Tibial artery (tissue), 4 donors: ENCODE measurements around the gene KLHDC1.

Experiments
- DNase-seq, 2 donors: peaks; one replicate each; pipeline ENCODE4 v3.0.0-alpha.2; 2019
- H3K27ac ChIP-seq, 2 donors: fragments of 200-600 bp; sonication (generic) in 1 of 2; 1 replicate in 1 of 2; 2 replicates in 1 of 2; pipeline ENCODE4 v1.5.1; 2018 to 2019; ENCODE audit warnings: mild to moderate bottlenecking in 1 of 2
- H3K27me3 ChIP-seq, 2 donors: fragments of 200-600 bp; sonication (generic) in 1 of 2; one replicate each; pipeline versions ENCODE4 v1.5.1 to v1.6.0; 2016 to 2019
- H3K36me3 ChIP-seq, 3 donors: fragments of 200-600 bp; sonication (generic) in 2 of 3; one replicate each; pipeline ENCODE4 v1.5.1; 2016 to 2019; ENCODE audit warnings: mild to moderate bottlenecking in 2 of 3
- H3K4me1 ChIP-seq, 4 donors: fragments of 200-600 bp; sonication (generic) in 2 of 4; 1 replicate in 3 of 4; 2 replicates in 1 of 4; pipeline ENCODE4 v1.5.1; 2016 to 2019
- H3K4me3 ChIP-seq, 2 donors: fragments of 200-600 bp; sonication (generic) in 1 of 2; 1 replicate in 1 of 2; 2 replicates in 1 of 2; pipeline ENCODE4 v1.5.1; 2018 to 2019; ENCODE audit warnings: mild to moderate bottlenecking in 2 of 2
- H3K9me3 ChIP-seq, 3 donors: fragments of 200-600 bp; sonication (generic) in 1 of 3; one replicate each; pipeline ENCODE4 v1.5.1; 2016 to 2019
- intact Hi-C: fragments of 100-400 bp; cut with DNase I; formaldehyde crosslinking; loops from one replicate; pipeline ENCODE4 v1.15.0; 2023; ENCODE audit warnings: low total_unique reads
- TF ChIP-seq, protein P1 (sequence below), 2 experiments: fragments of 200-600 bp in 1 of 2; fragments of 450-650 bp in 1 of 2; IDR thresholded peaks; one replicate each; pipeline ENCODE4 v1.5.1; 2017 to 2019; ENCODE audit warnings: antibody characterized with exemption in 2 of 2, mild to moderate bottlenecking in 1 of 2, moderate library complexity in 1 of 2

Gene KLHDC1

GRCh38 chr14:49783394-49784014 is 90.6 kb downstream of the KLHDC1 start:
- no peak for DNase-seq
- Histone ChIP-seq H3K4me3 (no peak overlapping the region), H3K36me3 (peaks cover 96 to 98% (median 97%) of the 10 kb centered on the region in 3 donors), H3K9me3 (no peaks in the 10 kb centered on the region), H3K27ac (no peak overlapping the region), H3K4me1 (no peaks in the 10 kb centered on the region), H3K27me3 (no peaks in the 10 kb centered on the region)
- intact Hi-C loops: no loop called here
- TF ChIP-seq, protein P1, sequence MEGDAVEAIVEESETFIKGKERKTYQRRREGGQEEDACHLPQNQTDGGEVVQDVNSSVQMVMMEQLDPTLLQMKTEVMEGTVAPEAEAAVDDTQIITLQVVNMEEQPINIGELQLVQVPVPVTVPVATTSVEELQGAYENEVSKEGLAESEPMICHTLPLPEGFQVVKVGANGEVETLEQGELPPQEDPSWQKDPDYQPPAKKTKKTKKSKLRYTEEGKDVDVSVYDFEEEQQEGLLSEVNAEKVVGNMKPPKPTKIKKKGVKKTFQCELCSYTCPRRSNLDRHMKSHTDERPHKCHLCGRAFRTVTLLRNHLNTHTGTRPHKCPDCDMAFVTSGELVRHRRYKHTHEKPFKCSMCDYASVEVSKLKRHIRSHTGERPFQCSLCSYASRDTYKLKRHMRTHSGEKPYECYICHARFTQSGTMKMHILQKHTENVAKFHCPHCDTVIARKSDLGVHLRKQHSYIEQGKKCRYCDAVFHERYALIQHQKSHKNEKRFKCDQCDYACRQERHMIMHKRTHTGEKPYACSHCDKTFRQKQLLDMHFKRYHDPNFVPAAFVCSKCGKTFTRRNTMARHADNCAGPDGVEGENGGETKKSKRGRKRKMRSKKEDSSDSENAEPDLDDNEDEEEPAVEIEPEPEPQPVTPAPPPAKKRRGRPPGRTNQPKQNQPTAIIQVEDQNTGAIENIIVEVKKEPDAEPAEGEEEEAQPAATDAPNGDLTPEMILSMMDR (IDR thresholded peaks at IDR 0.05): no peak

DNA sequence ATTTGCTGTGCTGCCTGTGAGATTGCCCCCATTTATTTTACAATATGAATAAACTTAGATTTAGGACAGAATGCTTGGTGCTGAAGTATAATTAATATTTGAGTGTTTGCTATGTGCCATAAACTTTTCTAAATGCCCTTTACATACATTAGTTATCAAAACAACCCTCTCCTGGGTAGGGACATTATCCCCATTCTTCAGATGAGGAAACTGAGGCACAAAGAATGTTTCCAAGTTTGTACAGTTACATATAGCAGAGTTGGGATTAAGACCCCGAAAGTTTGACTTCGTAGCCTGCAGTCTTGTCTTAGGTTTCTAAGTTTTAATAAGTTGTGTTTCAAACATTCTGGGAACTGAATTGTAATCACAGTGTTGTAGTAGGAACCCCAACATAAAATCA is 93.4 kb downstream of the KLHDC1 start:
- peaks cover 85 to 97% (median 96%) of the 10 kb centered on the region in 3 donors for H3K36me3 ChIP-seq
- H3K4me1 ChIP-seq: no peaks in the 10 kb centered on the region
- intact Hi-C loops: no loop called here
- H3K27ac ChIP-seq: no peak overlapping the region
- no peak overlapping the region for H3K4me3 ChIP-seq
- H3K27me3 ChIP-seq: no peaks in the 10 kb centered on the region
- no peak for DNase-seq
- H3K9me3 ChIP-seq: no peaks in the 10 kb centered on the region
- TF ChIP-seq, protein P1 (IDR thresholded peaks at IDR 0.05): no peak

DNA sequence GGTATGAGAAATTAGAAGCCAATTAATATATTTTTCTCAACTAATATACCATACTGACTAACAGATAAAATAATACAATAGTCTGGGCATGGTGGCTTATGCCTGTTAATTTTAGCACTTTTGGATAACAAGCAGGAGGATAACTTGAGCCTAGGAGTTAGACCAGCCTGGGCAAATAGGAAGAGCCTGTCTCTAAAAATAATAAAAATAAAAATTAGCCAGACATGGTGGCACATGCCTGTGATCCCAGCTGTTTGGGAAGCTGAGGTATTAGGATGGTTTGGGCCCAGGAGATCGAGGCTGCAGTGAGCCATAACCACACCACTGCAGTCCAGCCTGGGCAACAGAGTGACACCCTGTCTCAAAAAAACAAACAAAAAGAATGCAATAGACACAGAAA is 99.7 kb downstream of the KLHDC1 start:
- no peaks in the 10 kb centered on the region for H3K27me3 ChIP-seq
- H3K36me3 ChIP-seq: peaks cover 57 to 98% (median 78%) of the 10 kb centered on the region in 3 donors
- no peaks in the 10 kb centered on the region for H3K9me3 ChIP-seq
- intact Hi-C loops: no loop called here
- H3K4me1 ChIP-seq: no peaks in the 10 kb centered on the region
- H3K4me3 ChIP-seq: no peak overlapping the region
- H3K27ac ChIP-seq: no peak overlapping the region
- TF ChIP-seq, protein P1 (IDR thresholded peaks at IDR 0.05): no peak
- no peak for DNase-seq

GRCh38 chr14:49796025-49796424 is 103.1 kb downstream of the KLHDC1 start:
- H3K9me3 ChIP-seq: no peaks in the 10 kb centered on the region
- H3K27ac ChIP-seq: no peak overlapping the region
- H3K27me3 ChIP-seq: no peaks in the 10 kb centered on the region
- H3K36me3 ChIP-seq: peaks cover 65 to 99% (median 80%) of the 10 kb centered on the region in 3 donors
- TF ChIP-seq, protein P1 (IDR thresholded peaks at IDR 0.05): no peak
- H3K4me3 ChIP-seq: no peak overlapping the region
- DNase-seq: no peak
- intact Hi-C loops: no loop called here
- no peaks in the 10 kb centered on the region for H3K4me1 ChIP-seq
